GM10248 (cell line): ENCODE measurements around the gene LMLN.
A peak's percentile ranks its signal among the peaks of the same experiment; 100 is the strongest.

Experiments
- CTCF ChIA-PET: fragments of 300-600 bp; sonication (Branson Sonifier 250); formaldehyde crosslinking; extraction: SDS; loops from one replicate; lab custom pipeline; 2021; ENCODE audit warnings: antibody characterized with exemption; lab: Yijun Ruan, JAX
- POLR2A ChIA-PET: fragments of 350-650 bp; sonication (Branson Sonifier 250); formaldehyde crosslinking; extraction: SDS; loops from one replicate; lab custom pipeline; 2020; ENCODE audit warnings: antibody characterized with exemption; lab: Yijun Ruan, JAX
- DNase-seq: peaks from one replicate; pipeline ENCODE4 v3.0.0; 2012; ENCODE audit errors: extremely low spot score
- CTCF ChIP-seq: IDR thresholded peaks from 2 replicates; pipeline ENCODE4 v1.5.1; 2012; ENCODE audit warnings: mild to moderate bottlenecking, low read depth; ENCODE audit errors: extremely low read depth, missing control alignments, control extremely low read depth

The LMLN gene

GRCh38 chr3:198067416-198067815 is 107.4 kb downstream of the LMLN start:
- ChIA-PET POLR2A (no interaction called here), CTCF (interaction anchor here (1.3 to 2.4 kb wide), 2 partner anchors 13 to 17 kb away, joined by 4 to 7 read pairs; no protein-coding TSS in a partner anchor)
- DNase-seq, result no peak
- no peak for TF ChIP-seq CTCF

GRCh38 chr3:198070871-198071270 is 110.9 kb downstream of the LMLN start:
- ChIA-PET POLR2A (no interaction called here), CTCF (interaction anchor here (0.8 to 1.3 kb wide), 3 partner anchors 9 to 168 kb away, joined by 3 read pairs; no protein-coding TSS in a partner anchor)
- TF ChIP-seq CTCF, result no peak
- DNase-seq, result no peak

DNA sequence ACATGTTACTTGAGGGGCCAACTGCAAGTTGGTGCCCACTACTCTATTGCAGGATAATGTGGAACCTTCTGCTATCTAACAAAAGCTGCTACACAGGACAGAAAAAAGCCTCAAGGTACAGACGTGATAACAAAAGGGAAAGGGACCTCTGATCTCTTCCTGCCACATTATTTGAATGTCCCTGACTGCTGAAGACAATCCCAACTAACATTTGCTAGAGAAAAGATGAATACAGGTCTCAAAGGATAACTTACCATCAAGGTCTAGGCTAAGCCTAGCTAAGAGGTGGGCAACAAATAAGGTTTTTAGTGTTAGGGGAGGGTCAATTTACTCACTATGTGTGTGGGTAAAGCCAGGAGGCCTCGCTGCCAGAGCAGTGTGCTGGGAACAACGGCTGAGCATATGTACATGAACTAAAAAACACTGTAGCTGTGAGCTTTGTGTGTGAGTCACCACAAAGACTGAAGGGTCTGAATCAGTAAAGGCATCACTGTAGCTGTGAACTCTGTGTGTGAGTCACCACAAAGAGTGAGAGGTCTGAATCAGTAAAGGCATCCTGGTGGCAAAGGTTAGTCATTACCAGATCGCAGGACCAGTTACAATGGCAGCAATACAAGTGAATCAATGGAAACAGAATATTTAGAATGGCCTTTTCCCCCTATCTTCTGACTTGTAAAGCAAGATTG is 111.7 kb downstream of the LMLN start:
- POLR2A ChIA-PET, result no interaction called here
- DNase-seq, result peak; percentile 20
- CTCF ChIA-PET, result interaction anchor here (1.0 to 1.5 kb wide), 3 partner anchors 9 to 169 kb away, joined by 3 to 7 read pairs (median 3); no protein-coding TSS in a partner anchor
- no peak for TF ChIP-seq CTCF

GRCh38 chr3:198076722-198077308 is 116.8 kb downstream of the LMLN start:
- ChIA-PET POLR2A (no interaction called here), CTCF (interaction anchor here (1.5 kb wide), 1 partner anchor 19 kb away, joined by 3 read pairs; no protein-coding TSS in a partner anchor)
- no peak for DNase-seq
- TF ChIP-seq CTCF, result no peak

DNA sequence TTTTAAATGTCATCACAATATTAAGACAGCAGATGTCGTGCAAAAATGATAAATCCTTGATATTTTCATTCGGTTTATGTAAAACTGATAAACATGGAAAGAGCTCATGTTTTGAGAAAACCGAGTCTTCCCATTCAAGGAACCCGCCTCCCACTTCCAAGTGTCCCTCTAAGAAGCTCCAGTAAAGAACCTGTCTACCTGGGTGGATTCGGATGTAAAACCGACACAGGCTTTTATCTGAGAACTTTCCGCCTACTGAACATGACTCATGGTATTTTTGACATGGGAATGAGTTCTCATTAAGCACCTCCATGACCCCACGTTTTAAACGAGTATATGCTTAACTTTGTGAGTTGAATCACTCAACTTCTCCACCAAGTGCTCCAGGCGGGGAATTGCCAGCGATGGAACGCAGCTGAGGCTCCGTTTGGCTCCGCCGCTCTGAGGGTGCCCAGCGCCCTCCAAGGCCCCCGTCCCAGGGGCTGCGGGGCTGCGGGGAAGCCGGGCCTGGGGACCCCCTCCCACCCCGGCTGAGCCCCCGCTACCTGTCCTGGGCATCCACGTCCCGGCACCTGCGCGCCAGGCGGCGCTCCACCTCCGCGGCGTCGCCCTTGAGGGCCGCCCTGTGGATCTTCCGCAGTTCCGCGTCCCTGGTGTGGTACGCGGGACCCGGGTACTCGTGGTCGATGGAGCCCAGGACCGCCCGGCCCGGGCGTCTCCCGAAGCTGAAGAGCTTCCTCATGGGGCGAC is 119.9 kb downstream of the LMLN start:
- CTCF ChIA-PET, result interaction anchor here (0.6 to 2.3 kb wide), 17 partner anchors 8 to 176 kb away, joined by 3 to 15 read pairs (median 4); no protein-coding TSS in a partner anchor
- DNase-seq, result peak; percentile 15
- POLR2A ChIA-PET, result no interaction called here
- peak; percentile 13 for TF ChIP-seq CTCF
